GM23338 (cell line): Measurements from ENCODE around the gene RAPGEF4. TPM values are rescaled to one million over a fixed set of nuclear protein-coding genes. Genes with fewer than 3 reads are reported as not detected.
"Not testable (repeated sequence)": the region's sequence is repeated elsewhere in the genome, so short reads cannot be mapped to it uniquely, and the experiment has no call there.

Experiments
- ATAC-seq: fragments of 200-7000 bp; cut with Tn5 transposase; 3 replicates; pipeline ENCODE4 v1.9.1; 2020
- DNase-seq: peaks from one replicate; pipeline ENCODE4 v3.0.0-alpha.2; 2015; ENCODE audit warnings: low spot score
- H2AFZ ChIP-seq: fragments of 200-600 bp; sonication (generic); 2 replicates; pipeline ENCODE4 v1.8.0; 2016; ENCODE audit warnings: antibody characterized with exemption, mild to moderate bottlenecking, moderate library complexity
- H3F3A ChIP-seq: fragments of 200-600 bp; sonication (generic); replicated peaks from 2 replicates; pipeline ENCODE4 v1.8.0; 2017; ENCODE audit warnings: antibody characterized with exemption, mixed run types, low read depth
- H3K27ac ChIP-seq: fragments of 200-600 bp; sonication (generic); 2 replicates; pipeline ENCODE4 v1.6.1; 2016; ENCODE audit warnings: low read depth
- H3K27me3 ChIP-seq: fragments of 200-600 bp; sonication (generic); 2 replicates; pipeline ENCODE4 v1.8.0; 2016; ENCODE audit warnings: mild to moderate bottlenecking, mixed run types, moderate library complexity; ENCODE audit not compliant: insufficient read depth
- H3K36me3 ChIP-seq: fragments of 200-600 bp; sonication (generic); 2 replicates; pipeline ENCODE4 v1.8.0; 2016; ENCODE audit warnings: mild to moderate bottlenecking; ENCODE audit not compliant: insufficient read depth
- H3K4me1 ChIP-seq: fragments of 200-600 bp; sonication (generic); 2 replicates; pipeline ENCODE4 v1.8.0; 2016; ENCODE audit warnings: mild to moderate bottlenecking, moderate library complexity; ENCODE audit not compliant: insufficient read depth
- H3K4me2 ChIP-seq: fragments of 200-600 bp; sonication (generic); 2 replicates; pipeline ENCODE4 v1.7.1; 2017; ENCODE audit warnings: mixed run types
- H3K4me3 ChIP-seq: fragments of 200-600 bp; sonication (generic); 2 replicates; pipeline ENCODE4 v1.6.1; 2016; ENCODE audit warnings: mixed run types
- H3K79me2 ChIP-seq: fragments of 200-600 bp; sonication (generic); replicated peaks from 2 replicates; pipeline ENCODE4 v1.8.0; 2017; ENCODE audit warnings: mild to moderate bottlenecking; ENCODE audit not compliant: insufficient read depth
- H3K9me2 ChIP-seq: fragments of 200-600 bp; sonication (generic); 2 replicates; pipeline ENCODE4 v1.8.0; 2017; ENCODE audit not compliant: insufficient read depth
- H4K20me1 ChIP-seq: fragments of 200-600 bp; sonication (generic); replicated peaks from 2 replicates; pipeline ENCODE4 v1.8.0; 2017; ENCODE audit warnings: mild to moderate bottlenecking; ENCODE audit not compliant: insufficient read depth
- H3K27ac Mint-ChIP-seq: 2 replicates; pipeline ENCODE4 v1.8.0; 2020; ENCODE audit warnings: inconsistent platforms, mild to moderate bottlenecking, moderate library complexity, mixed read lengths
- H3K27me3 Mint-ChIP-seq: 3 replicates; pipeline ENCODE4 v1.8.0; 2022; ENCODE audit warnings: low read depth, mild to moderate bottlenecking, moderate library complexity, mixed read lengths, inconsistent platforms; ENCODE audit not compliant: insufficient read depth, poor library complexity
- H3K36me3 Mint-ChIP-seq: 3 replicates; pipeline ENCODE4 v1.8.0; 2021; ENCODE audit warnings: low read depth, mild to moderate bottlenecking, inconsistent platforms, moderate library complexity, mixed read lengths
- H3K4me1 Mint-ChIP-seq: 3 replicates; pipeline ENCODE4 v1.8.0; 2020; ENCODE audit warnings: mild to moderate bottlenecking, inconsistent platforms, mixed read lengths
- H3K4me3 Mint-ChIP-seq: 3 replicates; pipeline ENCODE4 v1.8.0; 2021; ENCODE audit warnings: moderate library complexity, mild to moderate bottlenecking, inconsistent platforms, mixed read lengths
- H3K9me3 Mint-ChIP-seq: 3 replicates; pipeline ENCODE4 v1.8.0; 2020; ENCODE audit warnings: moderate library complexity, mild to moderate bottlenecking, inconsistent platforms, mixed read lengths
- CREB1 ChIP-seq: fragments of 250-450 bp; sonication (Bioruptor Pico); IDR thresholded peaks from 2 replicates; pipeline ENCODE4 v1.5.0; 2020; ENCODE audit warnings: low read depth, mild to moderate bottlenecking, moderate library complexity
- ETS1 ChIP-seq: IDR thresholded peaks from 2 replicates; pipeline ENCODE4 v1.6.1; 2016; ENCODE audit warnings: antibody characterized with exemption
- EZH2phosphoT487 ChIP-seq: fragments of 200-600 bp; sonication (generic); IDR thresholded peaks from one replicate; pipeline ENCODE4 v1.8.1; 2018; ENCODE audit warnings: antibody characterized with exemption; ENCODE audit not compliant: unreplicated experiment
- JUNB ChIP-seq: IDR thresholded peaks from one replicate; pipeline ENCODE4 v1.6.1; 2016; ENCODE audit warnings: antibody characterized with exemption; ENCODE audit not compliant: unreplicated experiment
- REST ChIP-seq: IDR thresholded peaks from one replicate; pipeline ENCODE4 v1.6.1; 2018; ENCODE audit warnings: antibody characterized with exemption; ENCODE audit not compliant: unreplicated experiment
- ZNF114 ChIP-seq: fragments of 250-450 bp; sonication (Bioruptor Pico); IDR thresholded peaks from 2 replicates; pipeline ENCODE4 v1.5.0; 2020; ENCODE audit warnings: mild to moderate bottlenecking, moderate library complexity
- ZNF462 ChIP-seq: fragments of 250-450 bp; sonication (Bioruptor Pico); IDR thresholded peaks from 2 replicates; pipeline ENCODE4 v1.5.0; 2020; ENCODE audit warnings: mild to moderate bottlenecking, moderate library complexity
- polyA plus RNA-seq: library from polyadenylated mRNA; unstranded; fragments of >200 nt; fragmentation: Nextera tagmentation; extraction: Ambion mirVana; gene quantifications from 2 replicates; pipeline ENCODE4 v1.2.1, GENCODE V29; 2016
- total RNA-seq: library from RNA; depleted of rRNA; stranded (reverse); fragments of >200 nt; shearing (Covaris generic); gene quantifications from 2 replicates; pipeline ENCODE4 v1.2.3, GENCODE V29; 2014

RAPGEF4 gene
- total and polyA plus RNA-seq, 2 experiments from 2014 or later, result 1.7 to 4.7 TPM

GRCh38 chr2:172792711-172793110 lies 57.1 kb downstream of the RAPGEF4 start (continued):
- TF ChIP-seq ZNF462, result no peak

- H3F3A ChIP-seq, H3K27ac Mint-ChIP-seq, H3K79me2 ChIP-seq, H3K4me3 ChIP-seq, H3K27me3 ChIP-seq, H4K20me1 ChIP-seq, H3K4me3 Mint-ChIP-seq, DNase-seq, ATAC-seq, H3K27ac ChIP-seq, H3K4me2 ChIP-seq, H2AFZ ChIP-seq, H3K36me3 ChIP-seq, H3K4me1 Mint-ChIP-seq, H3K9me2 ChIP-seq, H3K27me3 Mint-ChIP-seq, H3K4me1 ChIP-seq: not testable (repeated sequence)
- Mint-ChIP-seq H3K9me3 (peaks cover 43% of the 10 kb centered on the region), H3K36me3 (peaks cover 38% of the 10 kb centered on the region)
These were observed 67.7 kb downstream of the RAPGEF4 start for GRCh38 chr2:172803308-172803707.

GRCh38 chr2:172804423-172804822 lies 68.8 kb downstream of the RAPGEF4 start:
- Histone ChIP-seq H3K4me2 (no peak overlapping the region), H3K36me3 (no peaks in the 10 kb centered on the region; the same call in 1 of the 2 replicates), H3K4me1 (no peaks in the 10 kb centered on the region), H3K4me3 (no peak overlapping the region), H3K27me3 (no peaks in the 10 kb centered on the region), H3K9me2 (no peaks in the 10 kb centered on the region), H2AFZ (no peak overlapping the region), H3F3A (no peaks in the 10 kb centered on the region), H3K79me2 (no peaks in the 10 kb centered on the region), H3K27ac (no peak overlapping the region), H4K20me1 (no peaks in the 10 kb centered on the region)
- Mint-ChIP-seq H3K36me3 (peaks cover 38% of the 10 kb centered on the region), H3K9me3 (peaks cover 43% of the 10 kb centered on the region), H3K27ac (no peak overlapping the region), H3K27me3 (peaks cover 5% of the 10 kb centered on the region), H3K4me3 (no peak overlapping the region), H3K4me1 (peaks cover 7% of the 10 kb centered on the region; the same call in 2 of the 3 replicates)
- DNase-seq (no peak), ATAC-seq (no peak)
- TF ChIP-seq CREB1 (no peak), EZH2phosphoT487 (no peak), JUNB (no peak), ETS1 (no peak), REST (no peak), ZNF114 (CRISPR knock-in tag) (no peak)
